Subcutaneous adipose tissue (tissue), 4 donors: Measurements from ENCODE around the gene FRMPD2. TPM values are rescaled to one million over a fixed set of nuclear protein-coding genes. Genes with fewer than 3 reads are reported as not detected.

Experiments used
- total RNA-seq, 4 donors: library from RNA; depleted of rRNA; stranded (reverse); fragments of >200 nt; gene quantifications; one replicate each; pipeline ENCODE4 v1.1.0, GENCODE V29; 2016
- TF ChIP-seq, protein P1 (sequence below): fragments of 450-650 bp; IDR thresholded peaks from one replicate; pipeline ENCODE4 v1.5.1; 2016; ENCODE audit warnings: low read depth, mild to moderate bottlenecking, control low read depth, antibody characterized with exemption, moderate library complexity

Gene FRMPD2
- total RNA-seq, 4 donors from 2014 or later = not detected

DNA sequence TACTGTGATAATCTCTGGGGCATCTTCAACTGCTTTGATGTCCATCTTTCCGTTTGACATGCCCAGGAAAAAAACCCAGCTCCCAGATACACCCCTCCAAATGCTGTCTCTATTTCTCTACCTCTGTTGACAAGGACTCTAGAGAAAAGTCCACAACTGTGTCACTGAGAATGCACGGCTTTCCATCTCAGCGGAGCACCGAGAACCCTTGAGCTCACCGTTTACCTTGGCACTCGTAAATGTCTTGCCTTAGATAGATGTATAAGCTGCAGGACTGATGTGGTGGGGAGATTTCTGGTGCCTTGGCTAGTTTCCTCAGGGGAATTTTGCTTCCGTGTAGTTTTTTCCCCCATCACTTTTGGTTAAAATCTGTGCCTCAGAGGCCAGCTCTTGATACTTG, 24.6 kb upstream of the FRMPD2 start:
- TF ChIP-seq, protein P1, sequence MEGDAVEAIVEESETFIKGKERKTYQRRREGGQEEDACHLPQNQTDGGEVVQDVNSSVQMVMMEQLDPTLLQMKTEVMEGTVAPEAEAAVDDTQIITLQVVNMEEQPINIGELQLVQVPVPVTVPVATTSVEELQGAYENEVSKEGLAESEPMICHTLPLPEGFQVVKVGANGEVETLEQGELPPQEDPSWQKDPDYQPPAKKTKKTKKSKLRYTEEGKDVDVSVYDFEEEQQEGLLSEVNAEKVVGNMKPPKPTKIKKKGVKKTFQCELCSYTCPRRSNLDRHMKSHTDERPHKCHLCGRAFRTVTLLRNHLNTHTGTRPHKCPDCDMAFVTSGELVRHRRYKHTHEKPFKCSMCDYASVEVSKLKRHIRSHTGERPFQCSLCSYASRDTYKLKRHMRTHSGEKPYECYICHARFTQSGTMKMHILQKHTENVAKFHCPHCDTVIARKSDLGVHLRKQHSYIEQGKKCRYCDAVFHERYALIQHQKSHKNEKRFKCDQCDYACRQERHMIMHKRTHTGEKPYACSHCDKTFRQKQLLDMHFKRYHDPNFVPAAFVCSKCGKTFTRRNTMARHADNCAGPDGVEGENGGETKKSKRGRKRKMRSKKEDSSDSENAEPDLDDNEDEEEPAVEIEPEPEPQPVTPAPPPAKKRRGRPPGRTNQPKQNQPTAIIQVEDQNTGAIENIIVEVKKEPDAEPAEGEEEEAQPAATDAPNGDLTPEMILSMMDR = no peak

DNA sequence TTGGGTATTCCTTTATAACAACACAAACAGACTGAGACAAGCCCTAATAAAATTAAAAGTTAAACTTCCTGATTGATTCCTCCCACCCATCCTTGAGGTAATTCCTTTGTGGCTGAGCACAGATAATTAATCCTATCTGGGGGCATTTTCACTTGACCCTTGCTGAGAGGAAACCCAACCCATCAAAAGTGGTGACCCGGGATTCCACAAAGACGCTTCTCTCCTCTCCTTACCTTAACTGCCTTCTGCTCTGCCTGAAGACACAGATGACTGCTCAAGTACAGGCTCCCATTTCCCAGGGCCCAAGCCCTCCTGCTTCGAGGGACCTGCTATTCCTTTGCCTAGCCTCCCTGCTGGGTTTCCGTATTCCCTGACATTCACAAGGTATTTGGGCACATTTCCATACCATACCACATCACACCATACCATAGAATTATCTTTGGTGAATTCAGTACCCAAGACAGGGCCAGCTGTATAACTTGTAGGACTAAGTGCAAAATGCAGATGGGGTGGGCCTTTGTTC, 22.1 kb upstream of the FRMPD2 start:
- TF ChIP-seq, protein P1 = no peak

DNA sequence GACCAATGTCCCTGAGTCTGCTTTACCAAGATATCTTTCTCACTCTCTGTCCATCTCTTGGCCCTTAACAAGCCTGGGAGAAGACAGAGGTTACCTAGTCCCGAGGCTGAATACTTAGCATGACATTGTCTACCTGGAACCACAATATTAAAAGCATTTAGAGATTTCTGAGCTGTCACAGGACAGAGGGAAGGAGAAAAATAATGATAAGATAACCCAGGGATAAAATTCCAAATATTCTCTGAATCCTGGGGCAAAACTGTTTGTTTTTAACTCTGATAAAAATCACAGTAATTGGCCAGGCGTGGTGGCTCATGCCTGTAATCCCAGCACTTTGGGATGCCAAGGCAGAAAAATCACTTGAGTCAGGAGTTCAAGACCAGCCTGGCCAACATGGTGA, 19.9 kb upstream of the FRMPD2 start:
- TF ChIP-seq, protein P1 = no peak

GRCh38 chr10:48292616-48293015, 18.1 kb upstream of the FRMPD2 start:
- TF ChIP-seq, protein P1 = no peak

GRCh38 chr10:48291190-48291589, 16.7 kb upstream of the FRMPD2 start:
- TF ChIP-seq, protein P1 = no peak

GRCh38 chr10:48290286-48290685, 15.8 kb upstream of the FRMPD2 start:
- TF ChIP-seq, protein P1 = no peak

GRCh38 chr10:48289501-48290238, 15.2 kb upstream of the FRMPD2 start:
- TF ChIP-seq, protein P1 = no peak
